Neural progenitor cell (in vitro differentiated cells): Measurements from ENCODE around the gene SUGCT.

ENCODE experiments used
- CTCF ChIP-seq: fragments of 200-600 bp; sonication (generic); IDR thresholded peaks from 2 replicates; pipeline ENCODE4 v1.5.1; 2017; ENCODE audit warnings: antibody characterized with exemption, mild to moderate bottlenecking
- EZH2 ChIP-seq: fragments of 200-600 bp; sonication (generic); IDR thresholded peaks from 2 replicates; pipeline ENCODE4 v1.6.1; 2017; ENCODE audit warnings: antibody characterized with exemption, mild to moderate bottlenecking, moderate library complexity
- EZH2phosphoT487 ChIP-seq: fragments of 200-600 bp; sonication (generic); IDR thresholded peaks from 2 replicates; pipeline ENCODE4 v1.6.1; 2017; ENCODE audit warnings: antibody characterized with exemption

- TF ChIP-seq CTCF = no peak
- TF ChIP-seq EZH2 = no peak
- TF ChIP-seq EZH2phosphoT487 = no peak
These were observed 221.5 kb downstream of the SUGCT start for GRCh38 chr7:40356312-40356711.
